Peyer's patch (tissue), 4 donors: ENCODE measurements around the gene CEP350. TPM values are rescaled to one million over a fixed set of nuclear protein-coding genes. Genes with fewer than 3 reads are reported as not detected.
"Not testable (repeated sequence)": the region's sequence is repeated elsewhere in the genome, so short reads cannot be mapped to it uniquely, and the experiment has no call there.

Experiments
- DNase-seq, 3 donors: peaks; one replicate each; pipeline ENCODE4 v3.0.0-alpha.2; 2017 to 2019
- H3K27ac ChIP-seq, 4 donors: fragments of 200-600 bp; sonication (generic); one replicate each; pipeline ENCODE4 v1.5.1; 2016 to 2019
- H3K27me3 ChIP-seq, 2 donors: fragments of 200-600 bp; sonication (generic); one replicate each; pipeline ENCODE4 v1.5.1; 2019
- H3K36me3 ChIP-seq, 3 donors: fragments of 200-600 bp; sonication (generic); one replicate each; pipeline ENCODE4 v1.5.1; 2016 to 2019
- H3K4me1 ChIP-seq, 4 donors: fragments of 200-600 bp; sonication (generic); one replicate each; pipeline ENCODE4 v1.5.1; 2016 to 2019
- H3K4me3 ChIP-seq, 4 donors: fragments of 200-600 bp; sonication (generic); 1 replicate in 3 of 4; 2 replicates in 1 of 4; pipeline ENCODE4 v1.5.1; 2016 to 2019; ENCODE audit warnings: mild to moderate bottlenecking in 1 of 4
- H3K9me3 ChIP-seq, 4 donors: fragments of 200-600 bp; sonication (generic); one replicate each; pipeline ENCODE4 v1.5.1; 2016 to 2019; ENCODE audit warnings: mild to moderate bottlenecking in 1 of 4
- CTCF ChIP-seq, 6 experiments: fragments of 450-650 bp in 4 of 6; fragments of 200-600 bp in 2 of 6; sonication (generic) in 1 of 6; IDR thresholded peaks; one replicate each; pipeline ENCODE4 v1.5.1; 2017 to 2019; ENCODE audit warnings: antibody characterized with exemption in 6 of 6, mild to moderate bottlenecking in 3 of 6, moderate library complexity in 1 of 6
- POLR2A ChIP-seq, 2 donors: fragments of 450-650 bp; IDR thresholded peaks; one replicate each; pipeline ENCODE4 v1.5.1; 2017; ENCODE audit warnings: antibody characterized with exemption in 2 of 2, mild to moderate bottlenecking in 2 of 2, moderate library complexity in 2 of 2
- total RNA-seq, 4 donors: library from RNA; depleted of rRNA; stranded (reverse); fragments of >200 nt; gene quantifications; one replicate each; pipeline ENCODE4 v1.1.0, GENCODE V29; 2016

Gene CEP350
- total RNA-seq, 4 donors from 2014 or later, result 86.0 to 196 (median 87.8) TPM

DNA sequence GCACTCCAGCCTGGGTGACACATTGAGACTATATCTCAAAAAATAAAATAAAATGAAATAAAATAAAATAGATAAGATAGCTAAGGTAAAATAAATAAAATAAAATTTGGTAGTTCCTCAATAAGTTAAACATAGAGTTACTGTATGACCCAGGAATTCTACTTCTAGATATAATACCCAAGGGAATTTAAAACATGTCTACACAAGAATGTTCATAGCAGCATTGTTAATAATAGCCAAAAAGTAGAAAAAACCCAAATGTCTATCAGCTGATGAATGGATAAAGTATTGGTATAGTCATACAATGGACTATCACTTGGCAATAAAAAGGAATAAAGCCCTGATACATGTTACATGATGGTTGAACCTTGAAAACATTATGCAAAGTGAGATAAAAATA lies 47.8 kb downstream of the CEP350 start:
- Histone ChIP-seq H3K36me3 (peaks cover 0 to 57% (median 0%) of the 10 kb centered on the region in 3 donors), H3K9me3 (no peaks in the 10 kb centered on the region), H3K4me1 (no peaks in the 10 kb centered on the region), H3K27ac (no peak overlapping the region), H3K27me3 (no peaks in the 10 kb centered on the region), H3K4me3 (no peak overlapping the region)
- DNase-seq, result no peak
- no peak for TF ChIP-seq CTCF (IDR thresholded peaks at IDR 0.05)
- no peak for TF ChIP-seq POLR2A (IDR thresholded peaks at IDR 0.05)

GRCh38 chr1:180003026-180003695 lies 48.6 kb downstream of the CEP350 start:
- Histone ChIP-seq H3K9me3 (no peaks in the 10 kb centered on the region), H3K27ac (no peak overlapping the region), H3K4me1 (no peaks in the 10 kb centered on the region), H3K27me3 (no peaks in the 10 kb centered on the region), H3K36me3 (peaks cover 0 to 55% (median 0%) of the 10 kb centered on the region in 3 donors), H3K4me3 (no peak overlapping the region)
- no peak for TF ChIP-seq POLR2A (IDR thresholded peaks at IDR 0.05)
- TF ChIP-seq CTCF (IDR thresholded peaks at IDR 0.05), result no peak
- no peak for DNase-seq

GRCh38 chr1:180006762-180007161 lies 52.2 kb downstream of the CEP350 start:
- not testable (repeated sequence) for DNase-seq, H3K9me3 ChIP-seq, H3K4me1 ChIP-seq, H3K4me3 ChIP-seq, H3K27ac ChIP-seq, H3K27me3 ChIP-seq
- H3K36me3 ChIP-seq, result peaks cover 0 to 48% (median 0%) of the 10 kb centered on the region in 3 donors

- DNase-seq, result no peak
- H3K4me1 ChIP-seq, result no peaks in the 10 kb centered on the region
- no peaks in the 10 kb centered on the region for H3K9me3 ChIP-seq
- no peak overlapping the region for H3K27ac ChIP-seq
- H3K4me3 ChIP-seq, result no peak overlapping the region
- peaks cover 0 to 79% (median 0%) of the 10 kb centered on the region in 3 donors for H3K36me3 ChIP-seq
- TF ChIP-seq CTCF (IDR thresholded peaks at IDR 0.05), result no peak
- TF ChIP-seq POLR2A (IDR thresholded peaks at IDR 0.05), result no peak
- H3K27me3 ChIP-seq, result no peaks in the 10 kb centered on the region
Observed at GRCh38 chr1:180020017-180020416, 65.4 kb downstream of the CEP350 start.

GRCh38 chr1:180026556-180026955 lies 71.9 kb downstream of the CEP350 start:
- H3K9me3 ChIP-seq, result no peaks in the 10 kb centered on the region
- H3K4me3 ChIP-seq, result no peak overlapping the region
- no peaks in the 10 kb centered on the region for H3K4me1 ChIP-seq
- H3K27me3 ChIP-seq, result no peaks in the 10 kb centered on the region
- DNase-seq, result no peak
- peaks cover 0 to 72% (median 0%) of the 10 kb centered on the region in 3 donors for H3K36me3 ChIP-seq
- H3K27ac ChIP-seq, result no peak overlapping the region
- TF ChIP-seq POLR2A (IDR thresholded peaks at IDR 0.05), result no peak
- no peak for TF ChIP-seq CTCF (IDR thresholded peaks at IDR 0.05)

DNA sequence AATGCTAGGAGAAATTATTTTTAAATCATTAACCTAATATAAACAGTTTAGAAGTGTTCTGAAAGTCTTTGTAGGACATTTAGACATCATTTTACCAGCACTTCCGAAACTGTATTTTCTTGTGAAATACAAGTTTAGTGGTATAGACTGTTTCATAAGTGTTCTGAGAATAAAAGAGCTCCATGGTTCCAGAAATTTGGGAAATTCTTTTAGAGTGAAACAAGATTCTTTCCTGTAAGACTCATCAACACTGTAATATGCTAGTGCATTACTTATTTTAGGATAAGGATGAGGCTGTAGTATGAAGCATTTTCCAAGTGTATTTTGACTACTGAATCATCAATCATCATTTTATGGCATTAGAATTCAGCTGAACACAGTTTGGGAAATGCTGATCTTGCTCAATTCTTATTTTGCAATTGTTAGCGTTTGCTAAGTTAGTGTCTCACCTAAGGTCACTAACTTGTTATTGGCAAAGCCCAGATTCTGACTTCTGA lies 73.4 kb downstream of the CEP350 start:
- Histone ChIP-seq H3K4me1 (no peaks in the 10 kb centered on the region), H3K27me3 (no peaks in the 10 kb centered on the region), H3K27ac (no peak overlapping the region), H3K9me3 (no peaks in the 10 kb centered on the region), H3K4me3 (no peak overlapping the region), H3K36me3 (peaks cover 0 to 79% (median 0%) of the 10 kb centered on the region in 3 donors)
- no peak for DNase-seq
- TF ChIP-seq CTCF (IDR thresholded peaks at IDR 0.05) (no peak), POLR2A (IDR thresholded peaks at IDR 0.05) (no peak)
